ENCODE results near the gene ADAM21. TPM values are rescaled to one million over a fixed set of nuclear protein-coding genes. Genes with fewer than 3 reads are reported as not detected.
A peak's percentile ranks its signal among the peaks of the same experiment; 100 is the strongest.
"Not testable (repeated sequence)": the region's sequence is repeated elsewhere in the genome, so short reads cannot be mapped to it uniquely, and the experiment has no call there.

Gene ADAM21
- 0.07 TPM in 1 of 2 replicates, not detected in the other for total RNA-seq (2016; rRNA removed; fragmentation: Illumina TruSeq; extraction: Trizol)
- not detected in 2 replicates for total RNA-seq (2016; cell fraction: cytosol; rRNA removed; fragmentation: Illumina TruSeq; extraction: Trizol; ENCODE audit: low read depth)
- 0.06 TPM in 1 of 2 replicates, not detected in the other for total RNA-seq (2016; cell fraction: insoluble cytoplasmic fraction; rRNA removed; fragmentation: Illumina TruSeq; extraction: Trizol)
- total RNA-seq (2016; cell fraction: membrane; rRNA removed; fragmentation: Illumina TruSeq; extraction: Trizol) = not detected in 2 replicates
- 0.12 TPM in 1 of 2 replicates, not detected in the other for total RNA-seq (2016; cell fraction: nucleus; rRNA removed; fragmentation: Illumina TruSeq; extraction: Trizol)
- polyA plus RNA-seq (2011; rRNA removed) = 0.03 and 0.07 TPM in 2 replicates
- 0.09 and 0.14 TPM in 2 replicates for polyA plus RNA-seq (2011; cell fraction: cytosol; rRNA removed)
- polyA plus RNA-seq (2011; cell fraction: nucleus; rRNA removed) = not detected in 2 replicates
- polyA plus RNA-seq (2012) = 0.08 and 0.15 TPM in 2 replicates
- not detected in 2 replicates for polyA plus RNA-seq (2016; cell fraction: cytosol; fragmentation: Illumina TruSeq; extraction: Trizol; ENCODE audit: low read depth)
- polyA plus RNA-seq (2016; cell fraction: insoluble cytoplasmic fraction; fragmentation: Illumina TruSeq; extraction: Trizol; ENCODE audit: low read depth) = not detected in 2 replicates
- polyA plus RNA-seq (2016; cell fraction: membrane; fragmentation: Illumina TruSeq; extraction: Trizol; ENCODE audit: low read depth) = not detected in 2 replicates
- polyA plus RNA-seq (2016; cell fraction: nucleus; fragmentation: Illumina TruSeq; extraction: Trizol; ENCODE audit: insufficient read depth, low read depth) = not detected in 2 replicates
- polyA minus RNA-seq (2011; rRNA and poly(A)+ RNA removed; ENCODE audit: low replicate concordance) = 0.23 TPM in 1 of 2 replicates, not detected in the other
- 0.35 TPM in 1 of 2 replicates, not detected in the other for polyA minus RNA-seq (2011; cell fraction: cytosol; rRNA and poly(A)+ RNA removed)
- polyA minus RNA-seq (2011; cell fraction: nucleus; rRNA and poly(A)+ RNA removed) = 0.25 TPM in 1 of 2 replicates, not detected in the other
- Bru-seq, nascent RNA = not detected
- BruChase-seq, experiment 1, labeled RNA remaining after a 6-hour chase = not detected
- not detected for BruChase-seq, experiment 2, labeled RNA remaining after a 2-hour chase
- long read RNA-seq, experiment 1 = 0 reads
- long read RNA-seq, experiment 2, partial matches to known transcripts = 0 of 1 reads
- long read RNA-seq, experiment 2, other reads (novel, unspliced or antisense) = 1 of 1 reads

DNA sequence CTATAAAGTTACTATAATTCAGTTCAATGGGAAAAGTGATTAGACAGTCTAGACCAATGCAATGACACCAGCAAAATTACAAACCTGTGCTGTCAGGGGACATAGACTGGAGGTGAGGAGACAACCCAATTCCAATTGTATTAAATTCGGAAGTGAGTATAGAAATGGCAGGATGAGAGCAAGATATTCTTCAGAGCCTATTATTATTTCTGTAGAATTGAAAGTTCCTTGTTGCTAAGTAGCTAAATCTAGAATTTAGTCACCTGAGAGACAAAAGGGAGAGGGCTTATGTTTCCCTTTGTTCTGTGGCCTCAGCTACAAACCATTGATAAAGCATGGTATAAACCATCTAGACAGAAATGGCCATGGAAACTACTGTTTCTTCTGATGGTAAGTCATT lies at the start of gene ADAM21:
ADAM21 (plus strand) TSS at position 301 of the 400 bp plus-strand sequence. CDS start 5,326 bp downstream, outside the sequence.
- Histone ChIP-seq H2AFZ (ENCODE audit: low read length) (no peak within 1 kb of the TSS), H3K27ac (ENCODE audit: extremely low read length, insufficient read depth, low read length) (no peak within 1 kb of the TSS), H3K4me3 (replicated peaks in 1 of 3; ENCODE audit: insufficient read depth in 1 of 3, low read depth in 2 of 3, low read length in 3 of 3) (no peak within 1 kb of the TSS), H3K9ac (ENCODE audit: insufficient read depth, low read depth, low read length) (no peak within 1 kb of the TSS), H3K9me3 (ENCODE audit: low read length) (no peaks in the 10 kb centered on the region), H3K36me3 (replicated peaks in 1 of 2; ENCODE audit: control insufficient read depth in 1 of 2, insufficient read depth in 2 of 2, low read length in 2 of 2) (no peaks in the 10 kb centered on the region), H3K27me3 (ENCODE audit: control insufficient read depth in 1 of 2, insufficient read depth in 2 of 2, low read length in 2 of 2) (no peaks in the 10 kb centered on the region), H3K4me1 (ENCODE audit: insufficient read depth, low read length) (peaks cover 17% of the 10 kb centered on the region), H3K4me2 (ENCODE audit: low read depth, low read length) (no peak within 1 kb of the TSS), H3K79me2 (ENCODE audit: insufficient read depth, low read length) (no peaks in the 10 kb centered on the region), H4K20me1 (ENCODE audit: insufficient read depth, low read length) (no peaks in the 10 kb centered on the region)
- no peak for TF ChIP-seq MED8 (CRISPR knock-in tag; IDR thresholded peaks at IDR 0.05; ENCODE audit: insufficient replicate concordance)
- FAIRE-seq (no peak), DNase-seq (ENCODE audit: low spot score) (no peak), ATAC-seq (no peak)
- CTCF ChIA-PET (ENCODE audit: low intra/inter-chr PET ratio, low total read pairs) = no interaction called here
- 78% methylated on average over 1 of the region's 1 CpG for WGBS (ENCODE audit: low lambda C conversion rate)
- BruUV-seq (replicated peaks) = no TSS peak
- in situ Hi-C loops (cut with HindIII; ENCODE audit: extremely low pct_ligation_motif_present, low pct_unique_long_range_greater_than_20kb) = no loop called here
- intact Hi-C loops (cut with micrococcal nuclease; ENCODE audit: unreplicated experiment) = no loop called here
- POLR2A ChIA-PET = no interaction called here

DNA sequence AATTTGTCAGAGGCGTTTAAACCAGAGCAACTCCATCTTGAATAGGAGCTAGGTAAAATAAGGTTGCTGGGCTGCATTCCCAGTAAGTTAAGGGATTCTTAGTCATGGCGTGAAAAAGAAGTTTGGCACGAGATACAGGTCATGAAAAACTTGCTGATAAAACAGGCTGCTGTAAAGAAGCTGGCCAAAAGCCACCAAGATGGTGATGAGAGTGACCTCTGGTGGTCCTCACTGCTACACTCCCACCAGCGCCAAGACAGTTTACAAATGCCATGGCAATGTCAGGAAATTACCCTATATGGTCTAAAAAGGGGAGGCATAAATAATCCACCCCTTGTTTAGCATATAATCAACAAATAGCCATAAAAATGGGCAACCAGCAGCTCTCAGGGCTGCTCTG lies 48.6 kb upstream of the ADAM21 start:
- intact Hi-C loops (cut with micrococcal nuclease; ENCODE audit: unreplicated experiment); FAIRE-seq; H3K27me3 ChIP-seq (ENCODE audit: control insufficient read depth in 1 of 2, insufficient read depth in 2 of 2, low read length in 2 of 2); H3K4me2 ChIP-seq (ENCODE audit: low read depth, low read length); H2AFZ ChIP-seq (ENCODE audit: low read length); H3K9me3 ChIP-seq (ENCODE audit: low read length); H3K4me3 ChIP-seq (replicated peaks in 1 of 3; ENCODE audit: insufficient read depth in 1 of 3, low read depth in 2 of 3, low read length in 3 of 3); H3K27ac ChIP-seq (ENCODE audit: extremely low read length, insufficient read depth, low read length); ATAC-seq; H3K36me3 ChIP-seq (replicated peaks in 1 of 2; ENCODE audit: control insufficient read depth in 1 of 2, insufficient read depth in 2 of 2, low read length in 2 of 2); CTCF ChIA-PET (ENCODE audit: low intra/inter-chr PET ratio, low total read pairs); POLR2A ChIA-PET; DNase-seq (ENCODE audit: low spot score); H3K9ac ChIP-seq (ENCODE audit: insufficient read depth, low read depth, low read length); in situ Hi-C loops (cut with HindIII; ENCODE audit: extremely low pct_ligation_motif_present, low pct_unique_long_range_greater_than_20kb); H4K20me1 ChIP-seq (ENCODE audit: insufficient read depth, low read length); H3K79me2 ChIP-seq (ENCODE audit: insufficient read depth, low read length); BruUV-seq (replicated peaks): not testable (repeated sequence)
- 99% methylated on average over 4 of the region's 4 CpGs for WGBS (ENCODE audit: low lambda C conversion rate)
- TF ChIP-seq STAG1 (CRISPR knock-in tag; IDR thresholded peaks at IDR 0.05) (peak; percentile 38), ZBTB33 (CRISPR knock-in tag; IDR thresholded peaks at IDR 0.05) (peak; percentile 66; the same call in 1 of the 2 replicates)
- TF ChIP-seq, protein P1, sequence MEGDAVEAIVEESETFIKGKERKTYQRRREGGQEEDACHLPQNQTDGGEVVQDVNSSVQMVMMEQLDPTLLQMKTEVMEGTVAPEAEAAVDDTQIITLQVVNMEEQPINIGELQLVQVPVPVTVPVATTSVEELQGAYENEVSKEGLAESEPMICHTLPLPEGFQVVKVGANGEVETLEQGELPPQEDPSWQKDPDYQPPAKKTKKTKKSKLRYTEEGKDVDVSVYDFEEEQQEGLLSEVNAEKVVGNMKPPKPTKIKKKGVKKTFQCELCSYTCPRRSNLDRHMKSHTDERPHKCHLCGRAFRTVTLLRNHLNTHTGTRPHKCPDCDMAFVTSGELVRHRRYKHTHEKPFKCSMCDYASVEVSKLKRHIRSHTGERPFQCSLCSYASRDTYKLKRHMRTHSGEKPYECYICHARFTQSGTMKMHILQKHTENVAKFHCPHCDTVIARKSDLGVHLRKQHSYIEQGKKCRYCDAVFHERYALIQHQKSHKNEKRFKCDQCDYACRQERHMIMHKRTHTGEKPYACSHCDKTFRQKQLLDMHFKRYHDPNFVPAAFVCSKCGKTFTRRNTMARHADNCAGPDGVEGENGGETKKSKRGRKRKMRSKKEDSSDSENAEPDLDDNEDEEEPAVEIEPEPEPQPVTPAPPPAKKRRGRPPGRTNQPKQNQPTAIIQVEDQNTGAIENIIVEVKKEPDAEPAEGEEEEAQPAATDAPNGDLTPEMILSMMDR (CRISPR knock-in tag; IDR thresholded peaks at IDR 0.05) = peak; percentile 52
- peaks cover 12% of the 10 kb centered on the region for H3K4me1 ChIP-seq (ENCODE audit: insufficient read depth, low read length)

Measured in HepG2 (cell line).